ENCODE measurements around the gene ZNF552.
"Not testable (repeated sequence)": the region's sequence is repeated elsewhere in the genome, so short reads cannot be mapped to it uniquely, and the experiment has no call there.

DNA sequence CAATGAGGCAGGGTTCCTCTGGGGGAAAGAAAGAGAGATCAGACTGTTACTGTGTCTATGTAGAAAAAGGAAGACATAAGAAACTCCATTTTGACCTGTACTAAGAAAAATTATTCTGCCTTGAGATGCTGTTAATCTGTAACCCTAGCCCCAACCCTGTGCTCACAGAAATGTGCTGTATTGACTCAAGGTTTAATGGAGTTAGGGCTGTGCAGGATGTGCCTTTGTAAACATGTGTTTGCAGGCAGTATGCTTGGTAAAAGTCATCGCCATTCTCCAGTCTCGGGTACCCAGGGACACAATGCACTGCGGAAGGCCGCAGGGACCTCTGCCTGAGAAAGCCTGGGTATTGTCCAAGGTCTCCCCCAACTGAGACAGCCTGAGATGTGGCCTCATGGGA is 8.9 kb upstream of the ZNF552 start:
- TF ChIP-seq, protein P1, sequence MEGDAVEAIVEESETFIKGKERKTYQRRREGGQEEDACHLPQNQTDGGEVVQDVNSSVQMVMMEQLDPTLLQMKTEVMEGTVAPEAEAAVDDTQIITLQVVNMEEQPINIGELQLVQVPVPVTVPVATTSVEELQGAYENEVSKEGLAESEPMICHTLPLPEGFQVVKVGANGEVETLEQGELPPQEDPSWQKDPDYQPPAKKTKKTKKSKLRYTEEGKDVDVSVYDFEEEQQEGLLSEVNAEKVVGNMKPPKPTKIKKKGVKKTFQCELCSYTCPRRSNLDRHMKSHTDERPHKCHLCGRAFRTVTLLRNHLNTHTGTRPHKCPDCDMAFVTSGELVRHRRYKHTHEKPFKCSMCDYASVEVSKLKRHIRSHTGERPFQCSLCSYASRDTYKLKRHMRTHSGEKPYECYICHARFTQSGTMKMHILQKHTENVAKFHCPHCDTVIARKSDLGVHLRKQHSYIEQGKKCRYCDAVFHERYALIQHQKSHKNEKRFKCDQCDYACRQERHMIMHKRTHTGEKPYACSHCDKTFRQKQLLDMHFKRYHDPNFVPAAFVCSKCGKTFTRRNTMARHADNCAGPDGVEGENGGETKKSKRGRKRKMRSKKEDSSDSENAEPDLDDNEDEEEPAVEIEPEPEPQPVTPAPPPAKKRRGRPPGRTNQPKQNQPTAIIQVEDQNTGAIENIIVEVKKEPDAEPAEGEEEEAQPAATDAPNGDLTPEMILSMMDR (IDR thresholded peaks at IDR 0.05; ENCODE audit: low read depth, low read length) = not testable (repeated sequence)
- not testable (repeated sequence) for TF ChIP-seq EZH2phosphoT487 (IDR thresholded peaks at IDR 0.05; ENCODE audit: low read depth)
